PFSK-1 (cell line): Measurements from ENCODE around the gene DNAJC17.

Source experiments
- FOXP2 ChIP-seq: optimal IDR thresholded peaks from 2 replicates; pipeline ENCODE3; 2011; ENCODE audit warnings: borderline replicate concordance, control low read depth, inconsistent platforms; ENCODE audit not compliant: insufficient read depth; ENCODE audit errors: extremely low read length, extremely low read depth
- POLR2AphosphoS5 ChIP-seq: IDR thresholded peaks from 2 replicates; pipeline ENCODE4 v1.6.1; 2012; ENCODE audit warnings: low read depth, mild to moderate bottlenecking, control low read depth, low read length, moderate library complexity
- REST ChIP-seq, 2 experiments: IDR thresholded peaks; 2 replicates each; pipeline versions ENCODE4 v1.6.1 to v1.8.0; 2011 to 2012; ENCODE audit warnings: low read depth in 2 of 2, low read length in 2 of 2, control low read depth in 1 of 2, inconsistent platforms in 1 of 2, mild to moderate bottlenecking in 1 of 2, moderate library complexity in 1 of 2; ENCODE audit not compliant: insufficient read depth in 1 of 2
- SIN3A ChIP-seq: IDR thresholded peaks from 2 replicates; pipeline ENCODE4 v1.6.1; 2012; ENCODE audit warnings: mild to moderate bottlenecking, low read length, moderate library complexity, borderline replicate concordance; ENCODE audit not compliant: insufficient read depth
- TAF1 ChIP-seq: IDR thresholded peaks from 2 replicates; pipeline ENCODE4 v1.6.1; 2012; ENCODE audit warnings: low read length, control low read depth, borderline replicate concordance; ENCODE audit not compliant: insufficient read depth

DNAJC17 gene

GRCh38 chr15:40746916-40747418, 60.3 kb downstream of the DNAJC17 start:
- no peak for TF ChIP-seq TAF1
- TF ChIP-seq FOXP2: no peak
- no peak for TF ChIP-seq REST (IDR thresholded peaks at IDR 0.05; ENCODE audit: insufficient read depth in 1 of 2, low read depth in 2 of 2, low read length in 2 of 2)
- TF ChIP-seq POLR2AphosphoS5: no peak
- TF ChIP-seq SIN3A: no peak

- TF ChIP-seq REST (IDR thresholded peaks at IDR 0.05; ENCODE audit: insufficient read depth in 1 of 2, low read depth in 2 of 2, low read length in 2 of 2) (no peak), SIN3A (no peak), POLR2AphosphoS5 (no peak), TAF1 (no peak), FOXP2 (no peak)
Observed at GRCh38 chr15:40744815-40745152, 62.5 kb downstream of the DNAJC17 start.

GRCh38 chr15:40743921-40744814, 63.1 kb downstream of the DNAJC17 start:
- peak; percentile 17 for TF ChIP-seq FOXP2
- TF ChIP-seq TAF1: no peak
- TF ChIP-seq SIN3A: no peak
- no peak for TF ChIP-seq POLR2AphosphoS5
- no peak for TF ChIP-seq REST (IDR thresholded peaks at IDR 0.05; ENCODE audit: insufficient read depth in 1 of 2, low read depth in 2 of 2, low read length in 2 of 2)

GRCh38 chr15:40743485-40743901, 63.8 kb downstream of the DNAJC17 start:
- TF ChIP-seq POLR2AphosphoS5: no peak
- TF ChIP-seq FOXP2: no peak
- no peak for TF ChIP-seq SIN3A
- TF ChIP-seq REST (IDR thresholded peaks at IDR 0.05; ENCODE audit: insufficient read depth in 1 of 2, low read depth in 2 of 2, low read length in 2 of 2): no peak
- no peak for TF ChIP-seq TAF1

GRCh38 chr15:40739854-40740253, 67.4 kb downstream of the DNAJC17 start:
- TF ChIP-seq SIN3A (no peak), REST (IDR thresholded peaks at IDR 0.05; ENCODE audit: insufficient read depth in 1 of 2, low read depth in 2 of 2, low read length in 2 of 2) (no peak), POLR2AphosphoS5 (no peak), TAF1 (no peak), FOXP2 (no peak)
